Ascending aorta (tissue), 2 donors: ENCODE measurements around the gene LTBP1. TPM values are rescaled to one million over a fixed set of nuclear protein-coding genes. Genes with fewer than 3 reads are reported as not detected.

Experiments
- DNase-seq, 2 donors: peaks; one replicate each; pipeline ENCODE4 v3.0.0-alpha.2; 2019; ENCODE audit warnings: low spot score in 2 of 2
- H3K27ac ChIP-seq, 2 donors: fragments of 200-600 bp; sonication (generic); one replicate each; pipeline ENCODE4 v1.5.1; 2016 to 2017; ENCODE audit warnings: mild to moderate bottlenecking in 1 of 2
- H3K27me3 ChIP-seq: fragments of 200-600 bp; sonication (generic); one replicate; pipeline ENCODE4 v1.5.1; 2017
- H3K36me3 ChIP-seq, 2 donors: fragments of 200-600 bp; sonication (generic); one replicate each; pipeline ENCODE4 v1.5.1; 2016
- H3K4me1 ChIP-seq, 2 donors: fragments of 200-600 bp; sonication (generic); one replicate each; pipeline ENCODE4 v1.5.1; 2016 to 2017; ENCODE audit warnings: mild to moderate bottlenecking in 1 of 2
- H3K4me3 ChIP-seq, 2 donors: fragments of 200-600 bp; sonication (generic); one replicate each; pipeline ENCODE4 v1.5.1; 2016 to 2017; ENCODE audit warnings: mild to moderate bottlenecking in 1 of 2
- H3K9me3 ChIP-seq, 2 donors: fragments of 200-600 bp; sonication (generic); one replicate each; pipeline ENCODE4 v1.5.1; 2016
- intact Hi-C: fragments of 100-400 bp; cut with DNase I; formaldehyde crosslinking; loops from one replicate; pipeline ENCODE4 v1.15.1; 2023
- total RNA-seq: library from RNA; depleted of rRNA; stranded (reverse); fragments of >200 nt; gene quantifications from one replicate; pipeline ENCODE4 v1.1.0, GENCODE V29; 2016
- TF ChIP-seq, protein P1 (sequence below), 3 experiments: fragments of 200-600 bp in 2 of 3; fragments of 450-650 bp in 1 of 3; sonication (generic) in 2 of 3; IDR thresholded peaks; one replicate each; pipeline ENCODE4 v1.5.1; 2016 to 2019; ENCODE audit warnings: antibody characterized with exemption in 3 of 3, mild to moderate bottlenecking in 1 of 3, moderate library complexity in 1 of 3

Gene LTBP1
- total RNA-seq, 1 donor from 2014 or later = 295 TPM

DNA sequence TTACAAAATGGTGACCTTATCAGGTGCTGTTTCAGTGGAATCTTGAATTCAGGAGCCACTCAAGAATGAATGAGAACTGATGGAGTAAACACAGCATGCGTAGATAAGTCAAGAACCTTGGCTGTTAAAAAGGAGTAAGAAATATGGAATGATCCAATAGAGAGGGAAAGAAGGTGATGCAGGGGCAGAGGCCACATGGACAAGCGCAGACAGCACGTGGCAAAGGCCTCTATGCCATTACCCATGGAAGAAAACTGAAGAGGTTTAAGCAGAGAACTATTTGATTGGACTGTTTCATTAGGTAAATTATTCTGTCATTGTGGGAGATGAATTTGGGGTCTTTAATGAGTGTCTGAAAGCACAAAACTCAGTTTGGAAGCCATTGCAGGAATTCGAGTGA is 387.3 kb downstream of the LTBP1 start:
- Histone ChIP-seq H3K36me3 (peaks cover 6 to 7% of the 10 kb centered on the region in 2 donors), H3K9me3 (no peaks in the 10 kb centered on the region), H3K4me3 (no peak overlapping the region), H3K27ac (peak overlapping the region in 1 of 2 donors; percentile 26), H3K27me3 (no peaks in the 10 kb centered on the region), H3K4me1 (peaks cover 0 to 2% of the 10 kb centered on the region in 2 donors)
- TF ChIP-seq, protein P1, sequence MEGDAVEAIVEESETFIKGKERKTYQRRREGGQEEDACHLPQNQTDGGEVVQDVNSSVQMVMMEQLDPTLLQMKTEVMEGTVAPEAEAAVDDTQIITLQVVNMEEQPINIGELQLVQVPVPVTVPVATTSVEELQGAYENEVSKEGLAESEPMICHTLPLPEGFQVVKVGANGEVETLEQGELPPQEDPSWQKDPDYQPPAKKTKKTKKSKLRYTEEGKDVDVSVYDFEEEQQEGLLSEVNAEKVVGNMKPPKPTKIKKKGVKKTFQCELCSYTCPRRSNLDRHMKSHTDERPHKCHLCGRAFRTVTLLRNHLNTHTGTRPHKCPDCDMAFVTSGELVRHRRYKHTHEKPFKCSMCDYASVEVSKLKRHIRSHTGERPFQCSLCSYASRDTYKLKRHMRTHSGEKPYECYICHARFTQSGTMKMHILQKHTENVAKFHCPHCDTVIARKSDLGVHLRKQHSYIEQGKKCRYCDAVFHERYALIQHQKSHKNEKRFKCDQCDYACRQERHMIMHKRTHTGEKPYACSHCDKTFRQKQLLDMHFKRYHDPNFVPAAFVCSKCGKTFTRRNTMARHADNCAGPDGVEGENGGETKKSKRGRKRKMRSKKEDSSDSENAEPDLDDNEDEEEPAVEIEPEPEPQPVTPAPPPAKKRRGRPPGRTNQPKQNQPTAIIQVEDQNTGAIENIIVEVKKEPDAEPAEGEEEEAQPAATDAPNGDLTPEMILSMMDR (IDR thresholded peaks at IDR 0.05) = no peak
- DNase-seq = no peak
- intact Hi-C loops = no loop called here

DNA sequence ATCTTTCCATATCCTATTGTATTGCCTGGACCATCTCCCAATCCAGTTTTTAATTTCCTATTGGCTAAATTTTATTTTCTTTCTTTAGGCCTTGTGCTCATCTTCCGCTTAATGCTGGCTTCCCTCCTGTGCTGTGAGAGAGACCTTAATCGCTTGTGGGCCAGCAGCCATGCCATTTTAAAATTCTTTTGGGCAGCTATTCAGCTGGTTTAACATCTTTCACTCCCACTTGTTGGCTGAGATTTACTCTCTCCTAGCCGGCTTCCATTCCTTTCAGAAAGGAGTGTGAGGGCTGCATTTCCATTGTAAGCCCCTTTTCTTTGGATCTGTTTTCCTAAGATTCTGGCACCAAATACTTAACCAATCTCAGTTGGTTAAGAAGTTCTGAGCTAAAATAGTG is 388.8 kb downstream of the LTBP1 start:
- DNase-seq = no peak
- Histone ChIP-seq H3K4me1 (peaks cover 0 to 7% of the 10 kb centered on the region in 2 donors), H3K36me3 (peaks cover 5 to 7% of the 10 kb centered on the region in 2 donors), H3K4me3 (no peak overlapping the region), H3K9me3 (no peaks in the 10 kb centered on the region), H3K27ac (peak overlapping the region; percentile 49 to 58), H3K27me3 (no peaks in the 10 kb centered on the region)
- TF ChIP-seq, protein P1 (IDR thresholded peaks at IDR 0.05) = no peak
- intact Hi-C loops = no loop called here

DNA sequence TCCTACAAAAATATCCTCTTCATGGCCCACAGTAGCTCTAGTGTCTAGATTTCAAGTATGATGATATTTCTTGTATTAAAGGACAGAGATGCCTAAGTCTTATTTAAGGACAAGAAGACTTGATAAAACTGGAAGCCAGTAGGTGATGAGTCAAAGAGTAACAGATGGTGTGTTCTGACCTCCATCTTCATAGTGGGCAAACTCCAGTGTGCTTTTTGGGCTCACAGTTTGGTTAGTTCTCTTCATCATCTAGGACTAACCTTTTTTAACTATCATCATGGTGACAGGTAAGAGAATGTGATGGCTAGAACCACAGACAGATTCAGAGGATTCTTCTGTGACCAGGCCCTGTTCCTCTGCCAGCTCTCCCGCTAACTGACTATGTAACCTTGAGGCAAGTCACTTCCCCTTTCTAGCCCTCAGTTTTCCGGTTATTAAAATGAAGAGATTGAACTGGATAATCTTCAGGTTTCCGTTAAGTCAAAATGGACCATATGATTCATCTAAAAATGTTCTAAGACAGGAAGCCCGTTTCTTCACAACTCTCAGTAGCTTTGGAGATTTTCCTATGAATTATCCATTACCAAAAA is 389.4 kb downstream of the LTBP1 start:
- Histone ChIP-seq H3K9me3 (no peaks in the 10 kb centered on the region), H3K27ac (peak overlapping the region; percentile 49 to 58), H3K4me3 (no peak overlapping the region), H3K27me3 (no peaks in the 10 kb centered on the region), H3K4me1 (peaks cover 0 to 7% of the 10 kb centered on the region in 2 donors), H3K36me3 (peaks cover 5 to 7% of the 10 kb centered on the region in 2 donors)
- TF ChIP-seq, protein P1 (IDR thresholded peaks at IDR 0.05) = no peak
- intact Hi-C loops = no loop called here
- DNase-seq = no peak

DNA sequence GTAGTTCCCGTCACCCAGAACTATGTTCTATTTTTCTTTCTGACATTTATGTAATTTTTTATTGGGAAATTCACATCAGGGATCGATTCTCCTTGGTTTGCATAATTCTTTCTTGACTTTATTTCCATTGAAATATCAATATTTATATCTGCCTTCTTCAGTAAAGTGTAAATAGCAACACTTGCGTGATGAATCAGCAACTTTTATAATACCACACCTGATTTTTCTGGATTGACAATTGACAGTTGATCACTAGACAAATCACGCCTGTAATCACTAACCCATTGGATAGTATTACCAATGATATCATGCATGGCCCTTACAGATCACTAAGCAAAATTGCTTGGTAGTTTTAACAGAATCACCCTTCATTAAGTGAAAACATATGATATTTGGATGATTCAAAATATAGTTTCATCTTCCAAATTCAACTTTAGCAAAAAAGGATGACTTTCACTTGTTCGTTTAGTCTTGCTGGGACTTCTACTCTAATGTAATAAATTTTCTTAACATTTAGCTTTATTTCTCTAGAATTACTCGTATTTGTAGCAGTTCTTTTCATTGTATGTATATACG is 390.7 kb downstream of the LTBP1 start:
- Histone ChIP-seq H3K9me3 (no peaks in the 10 kb centered on the region), H3K36me3 (peaks cover 7 to 12% of the 10 kb centered on the region in 2 donors), H3K27me3 (no peaks in the 10 kb centered on the region), H3K27ac (peak overlapping the region in 1 of 2 donors; percentile 7), H3K4me3 (no peak overlapping the region), H3K4me1 (peaks cover 0 to 7% of the 10 kb centered on the region in 2 donors)
- intact Hi-C loops = no loop called here
- no peak for DNase-seq
- TF ChIP-seq, protein P1 (IDR thresholded peaks at IDR 0.05) = no peak

DNA sequence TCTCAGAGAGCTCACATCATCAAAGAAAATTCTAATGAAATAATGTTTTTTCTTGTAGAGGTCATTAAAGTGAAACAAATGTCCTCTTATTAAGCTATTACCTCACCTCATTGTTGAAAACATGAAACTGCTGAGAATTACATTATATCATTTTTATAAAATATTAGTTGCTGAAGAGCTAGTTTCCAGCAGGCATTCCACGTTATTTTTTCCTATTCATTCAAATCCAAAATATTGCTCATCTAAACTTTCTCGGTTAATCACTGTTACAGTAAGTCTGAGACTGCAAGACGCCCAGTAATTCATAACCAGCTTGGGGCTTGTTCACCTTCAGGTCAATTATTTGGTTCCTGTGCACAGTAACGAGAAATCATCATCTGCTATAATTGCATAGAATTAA is 391.2 kb downstream of the LTBP1 start:
- no peak for DNase-seq
- Histone ChIP-seq H3K4me3 (no peak overlapping the region), H3K9me3 (no peaks in the 10 kb centered on the region), H3K27ac (no peak overlapping the region), H3K4me1 (peaks cover 0 to 7% of the 10 kb centered on the region in 2 donors), H3K27me3 (no peaks in the 10 kb centered on the region), H3K36me3 (peaks cover 7 to 14% of the 10 kb centered on the region in 2 donors)
- intact Hi-C loops = no loop called here
- TF ChIP-seq, protein P1 (IDR thresholded peaks at IDR 0.05) = no peak
